H1 (cell line): ENCODE results near the gene GXYLT1.

ENCODE experiments used
- BCL11A ChIP-seq, 2 experiments: IDR thresholded peaks; one replicate each; pipeline ENCODE4 v1.6.1; 2011; ENCODE audit warnings: low read depth in 2 of 2, low read length in 2 of 2, mild to moderate bottlenecking in 2 of 2
- CTBP2 ChIP-seq: IDR thresholded peaks from 2 replicates; pipeline ENCODE4 v1.7.0; 2011; ENCODE audit warnings: borderline replicate concordance, mild to moderate bottlenecking, moderate library complexity, mixed read lengths, low read length; ENCODE audit not compliant: insufficient read depth, insufficient read length
- EP300 ChIP-seq, 2 experiments: IDR thresholded peaks; 1 replicate in 1 of 2; 2 replicates in 1 of 2; pipeline ENCODE4 v1.6.1; 2011 to 2012; ENCODE audit warnings: low read depth in 2 of 2, low read length in 2 of 2, mild to moderate bottlenecking in 2 of 2, borderline replicate concordance in 1 of 2, inconsistent platforms in 1 of 2, moderate library complexity in 1 of 2
- HDAC2 ChIP-seq, 2 experiments: fragments of 300-600 bp in 1 of 2; sonication (generic) in 1 of 2; IDR thresholded peaks; 2 replicates each; pipeline ENCODE4 v1.6.1; 2011 to 2012; ENCODE audit warnings: low read depth in 2 of 2, low read length in 2 of 2, mild to moderate bottlenecking in 2 of 2, moderate library complexity in 2 of 2, borderline replicate concordance in 1 of 2, inconsistent platforms in 1 of 2
- MAFK ChIP-seq: IDR thresholded peaks from 2 replicates; pipeline ENCODE4 v1.6.1; 2012; ENCODE audit warnings: low read depth, mild to moderate bottlenecking, improper control_type of control experiment, low read length
- NRF1 ChIP-seq: IDR thresholded peaks from 2 replicates; pipeline ENCODE4 v1.6.1; 2011; ENCODE audit warnings: mild to moderate bottlenecking, low read depth, low read length, improper control_type of control experiment
- POLR2A ChIP-seq, 2 experiments: IDR thresholded peaks; 1 replicate in 1 of 2; 2 replicates in 1 of 2; pipeline ENCODE4 v1.6.1; 2011; ENCODE audit warnings: low read depth in 2 of 2, low read length in 2 of 2, mild to moderate bottlenecking in 2 of 2; ENCODE audit errors: control extremely low read depth in 1 of 2
- SIN3A ChIP-seq, 2 experiments: IDR thresholded peaks in 1 of 2; conservative IDR thresholded peaks in 1 of 2; 2 replicates each; pipeline ENCODE4 v1.6.1; 2011 to 2012; ENCODE audit warnings: low read length in 2 of 2, improper control_type of control experiment in 1 of 2, low read depth in 1 of 2, mild to moderate bottlenecking in 1 of 2
- TAF7 ChIP-seq: optimal IDR thresholded peaks from 2 replicates; pipeline ENCODE3; 2011; ENCODE audit warnings: low read depth, mild to moderate bottlenecking, inconsistent platforms, low read length, moderate library complexity, borderline replicate concordance
- TBP ChIP-seq: IDR thresholded peaks from 2 replicates; pipeline ENCODE4 v1.6.1; 2011; ENCODE audit warnings: low read depth, low read length, improper control_type of control experiment

GRCh38 chr12:42144158-42144407 lies 591 bp downstream of the GXYLT1 start:
- TF ChIP-seq CTBP2 (no peak), BCL11A (IDR thresholded peaks at IDR 0.05; ENCODE audit: low read depth in 2 of 2, low read length in 2 of 2) (no peak), HDAC2 (IDR thresholded peaks at IDR 0.05; ENCODE audit: borderline replicate concordance in 1 of 2, low read depth in 2 of 2, low read length in 2 of 2) (no peak), TAF7 (no peak), SIN3A (conservative IDR thresholded peaks at IDR 0.05 in 1 of 2, IDR thresholded peaks at IDR 0.05 in 1 of 2; ENCODE audit: low read depth in 1 of 2, low read length in 2 of 2) (no peak), EP300 (IDR thresholded peaks at IDR 0.05; ENCODE audit: borderline replicate concordance in 1 of 2, low read depth in 2 of 2, low read length in 2 of 2) (no peak), NRF1 (no peak), TBP (no peak), POLR2A (IDR thresholded peaks at IDR 0.05; ENCODE audit: control extremely low read depth in 1 of 2, low read depth in 2 of 2, low read length in 2 of 2) (no peak), MAFK (no peak)
